HUES64 (cell line): Measurements from ENCODE around the gene KCNK3.

Experiments
- H3K27ac ChIP-seq: 2 replicates; pipeline ENCODE4 v1.7.0; 2013; ENCODE audit warnings: low read depth, low read length, inconsistent platforms
- H3K27me3 ChIP-seq: 2 replicates; pipeline ENCODE4 v1.6.1; 2013; ENCODE audit warnings: mild to moderate bottlenecking, low read length; ENCODE audit not compliant: insufficient read depth
- H3K36me3 ChIP-seq: 2 replicates; pipeline ENCODE4 v1.6.1; 2013; ENCODE audit warnings: mild to moderate bottlenecking, low read length; ENCODE audit not compliant: insufficient read depth
- H3K4me1 ChIP-seq: 2 replicates; pipeline ENCODE4 v1.6.1; 2013; ENCODE audit warnings: mild to moderate bottlenecking, low read length, moderate library complexity; ENCODE audit not compliant: insufficient read depth
- H3K4me3 ChIP-seq: 2 replicates; pipeline ENCODE4 v1.5.1; 2013; ENCODE audit warnings: mild to moderate bottlenecking, low read length, moderate library complexity
- H3K9ac ChIP-seq: 2 replicates; pipeline ENCODE4 v1.6.1; 2013; ENCODE audit warnings: mild to moderate bottlenecking, low read depth, low read length
- H3K9me3 ChIP-seq: 2 replicates; pipeline ENCODE4 v1.6.1; 2013; ENCODE audit warnings: low read depth, low read length; ENCODE audit not compliant: insufficient read depth
- WGBS: fragments of 150-250, 120-280 bp; methylation state at CpG from one replicate; pipeline ENCODE4 v1.1.7; 2013; ENCODE audit warnings: missing lambda C conversion rate; 5-methylcytosine and 5-hydroxymethylcytosine counted together

KCNK3 gene

GRCh38 chr2:26723991-26724750 is 31.6 kb downstream of the KCNK3 start:
- no peak overlapping the region for H3K27ac ChIP-seq
- no peak overlapping the region for H3K9ac ChIP-seq
- no peak overlapping the region for H3K4me3 ChIP-seq
- H3K4me1 ChIP-seq: peaks cover 6% of the 10 kb centered on the region
- no peaks in the 10 kb centered on the region for H3K9me3 ChIP-seq
- no peaks in the 10 kb centered on the region for H3K27me3 ChIP-seq
- H3K36me3 ChIP-seq: no peaks in the 10 kb centered on the region
- 92% methylated on average over 14 of the region's 14 CpGs for WGBS

- H3K36me3 ChIP-seq: no peaks in the 10 kb centered on the region
These were observed 32.4 kb downstream of the KCNK3 start for GRCh38 chr2:26724784-26725520.

GRCh38 chr2:26725521-26725820 is 32.9 kb downstream of the KCNK3 start:
- 92% methylated on average over 7 of the region's 7 CpGs for WGBS
- Histone ChIP-seq H3K4me1 (peaks cover 6% of the 10 kb centered on the region), H3K4me3 (no peak overlapping the region), H3K36me3 (no peaks in the 10 kb centered on the region), H3K27me3 (no peaks in the 10 kb centered on the region), H3K27ac (no peak overlapping the region), H3K9ac (no peak overlapping the region), H3K9me3 (no peaks in the 10 kb centered on the region)

More at GRCh38 chr2:26724784-26725520, 32.4 kb downstream of the KCNK3 start:
- Histone ChIP-seq H3K9me3 (no peaks in the 10 kb centered on the region), H3K9ac (no peak overlapping the region), H3K4me3 (no peak overlapping the region), H3K4me1 (peaks cover 6% of the 10 kb centered on the region), H3K27me3 (no peaks in the 10 kb centered on the region), H3K27ac (no peak overlapping the region)
- WGBS: 85% methylated on average over 14 of the region's 14 CpGs

- no peak overlapping the region for H3K9ac ChIP-seq
- H3K27ac ChIP-seq: no peak overlapping the region
- H3K36me3 ChIP-seq: no peaks in the 10 kb centered on the region
- WGBS: no CpG with 5 or more reads among the region's 1 CpG
- no peaks in the 10 kb centered on the region for H3K4me1 ChIP-seq
- H3K9me3 ChIP-seq: no peaks in the 10 kb centered on the region
- H3K4me3 ChIP-seq: no peak overlapping the region
- no peaks in the 10 kb centered on the region for H3K27me3 ChIP-seq
These were observed 33.7 kb downstream of the KCNK3 start for GRCh38 chr2:26726228-26726627.

- H3K27me3 ChIP-seq: no peaks in the 10 kb centered on the region
- WGBS: 96% methylated on average over 101 of the region's 101 CpGs
- H3K9ac ChIP-seq: no peak overlapping the region
- no peaks in the 10 kb centered on the region for H3K4me1 ChIP-seq
- no peak overlapping the region for H3K27ac ChIP-seq
- no peaks in the 10 kb centered on the region for H3K9me3 ChIP-seq
- H3K4me3 ChIP-seq: no peak overlapping the region
- no peaks in the 10 kb centered on the region for H3K36me3 ChIP-seq
These were observed 35.4 kb downstream of the KCNK3 start for GRCh38 chr2:26727641-26728561.

- H3K4me1 ChIP-seq: no peaks in the 10 kb centered on the region
- H3K27me3 ChIP-seq: no peaks in the 10 kb centered on the region
- no peak overlapping the region for H3K4me3 ChIP-seq
- no peaks in the 10 kb centered on the region for H3K36me3 ChIP-seq
- H3K27ac ChIP-seq: no peak overlapping the region
- WGBS: 90% methylated on average over 2 of the region's 2 CpGs
- H3K9me3 ChIP-seq: no peaks in the 10 kb centered on the region
- no peak overlapping the region for H3K9ac ChIP-seq
These were observed 36.8 kb downstream of the KCNK3 start for GRCh38 chr2:26729311-26729710.

- Histone ChIP-seq H3K4me1 (no peaks in the 10 kb centered on the region), H3K4me3 (no peak overlapping the region), H3K9ac (no peak overlapping the region), H3K27me3 (no peaks in the 10 kb centered on the region), H3K9me3 (no peaks in the 10 kb centered on the region), H3K36me3 (no peaks in the 10 kb centered on the region), H3K27ac (no peak overlapping the region)
- 85% methylated on average over 19 of the region's 19 CpGs for WGBS
These were observed 38.2 kb downstream of the KCNK3 start for GRCh38 chr2:26730549-26731344.

- Histone ChIP-seq H3K27me3 (no peaks in the 10 kb centered on the region), H3K9ac (no peak overlapping the region), H3K4me1 (no peaks in the 10 kb centered on the region), H3K9me3 (no peaks in the 10 kb centered on the region), H3K27ac (no peak overlapping the region), H3K36me3 (no peaks in the 10 kb centered on the region), H3K4me3 (no peak overlapping the region)
- 92% methylated on average over 4 of the region's 4 CpGs for WGBS
These were observed 39.2 kb downstream of the KCNK3 start for GRCh38 chr2:26731714-26732113.

- Histone ChIP-seq H3K9ac (no peak overlapping the region), H3K4me3 (no peak overlapping the region), H3K27ac (no peak overlapping the region), H3K9me3 (no peaks in the 10 kb centered on the region), H3K4me1 (no peaks in the 10 kb centered on the region), H3K27me3 (no peaks in the 10 kb centered on the region), H3K36me3 (no peaks in the 10 kb centered on the region)
- 97% methylated on average over 3 of the region's 3 CpGs for WGBS
These were observed 39.9 kb downstream of the KCNK3 start for GRCh38 chr2:26732446-26732845.

GRCh38 chr2:26733413-26733812 is 40.9 kb downstream of the KCNK3 start:
- Histone ChIP-seq H3K4me3 (no peak overlapping the region), H3K9ac (no peak overlapping the region), H3K27me3 (no peaks in the 10 kb centered on the region), H3K27ac (no peak overlapping the region), H3K36me3 (no peaks in the 10 kb centered on the region), H3K9me3 (no peaks in the 10 kb centered on the region), H3K4me1 (no peaks in the 10 kb centered on the region)
- WGBS: 95% methylated on average over 9 of the region's 9 CpGs
